Dedifferentiated amniotic fluid mesenchymal stem cell (primary cell): ENCODE data around the gene OGG1.

ENCODE experiments used
- DNase-seq: peaks from one replicate; pipeline ENCODE4 v3.0.0-alpha.2; 2016; ENCODE audit errors: extremely low spot score

Gene OGG1

DNA sequence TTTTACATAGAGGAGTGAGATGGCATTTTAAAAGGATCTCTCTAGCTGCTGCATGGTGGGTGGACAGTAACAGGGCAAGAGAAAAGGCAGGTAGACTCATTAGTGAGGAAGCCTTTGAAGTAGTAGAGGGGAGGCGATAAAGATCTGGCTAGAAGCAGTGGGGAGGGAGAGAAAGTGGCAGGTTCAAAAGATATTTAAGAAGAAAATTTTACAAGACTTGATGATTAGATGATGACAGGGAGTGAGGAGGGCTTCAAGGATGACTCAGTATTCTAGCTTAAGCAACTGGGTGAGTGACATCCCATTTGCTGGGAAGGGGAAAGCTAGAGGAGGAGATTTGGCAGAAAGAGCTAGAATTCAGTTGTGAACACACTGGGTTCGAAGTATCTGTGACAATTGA lies 22.0 kb upstream of the OGG1 start:
- DNase-seq = no peak

DNA sequence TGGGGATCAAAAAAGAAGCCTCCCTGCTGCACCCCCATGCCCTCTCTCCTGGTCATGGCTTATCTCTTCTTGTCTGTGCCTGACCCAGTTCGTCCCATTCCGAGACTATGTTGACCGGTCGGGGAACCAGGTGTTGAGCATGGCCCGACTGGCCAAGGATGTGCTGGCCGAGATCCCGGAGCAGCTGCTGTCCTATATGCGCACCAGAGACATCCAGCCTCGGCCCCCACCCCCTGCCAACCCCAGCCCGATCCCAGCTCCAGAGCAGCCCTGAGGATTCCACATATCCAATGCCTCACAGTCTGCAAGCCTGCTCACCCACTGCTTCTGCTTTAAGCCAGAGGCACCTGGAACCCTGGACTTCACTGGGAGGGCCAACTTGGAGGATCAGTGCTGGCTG lies 20.3 kb upstream of the OGG1 start:
- no peak for DNase-seq

DNA sequence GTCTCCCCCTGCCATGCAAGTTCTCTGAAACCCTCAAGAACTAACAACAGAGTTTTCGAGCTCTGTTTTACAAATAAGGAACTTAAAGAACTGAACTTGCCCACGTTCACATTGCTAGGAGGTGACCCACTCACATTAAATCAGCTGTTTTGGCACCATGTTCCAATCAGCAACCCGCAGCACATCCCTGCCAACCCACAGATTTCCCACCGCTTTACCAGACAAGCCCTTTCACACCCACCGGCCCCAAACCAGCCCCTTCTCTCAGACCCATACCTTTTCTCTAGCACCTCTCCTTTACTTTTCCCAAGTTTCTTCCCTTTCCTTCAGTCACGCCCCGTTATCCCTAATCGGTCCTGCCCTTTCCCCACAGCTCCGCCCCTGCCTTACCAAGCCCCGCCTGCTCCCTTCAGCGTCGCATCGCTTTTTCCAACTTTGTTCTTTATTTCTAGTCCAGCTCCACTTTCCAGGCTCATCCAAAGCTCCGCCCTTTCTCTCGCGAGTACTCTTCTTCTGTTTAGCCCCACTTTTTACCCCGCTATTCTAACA lies 19.0 kb upstream of the OGG1 start:
- peak; percentile 41 for DNase-seq

DNA sequence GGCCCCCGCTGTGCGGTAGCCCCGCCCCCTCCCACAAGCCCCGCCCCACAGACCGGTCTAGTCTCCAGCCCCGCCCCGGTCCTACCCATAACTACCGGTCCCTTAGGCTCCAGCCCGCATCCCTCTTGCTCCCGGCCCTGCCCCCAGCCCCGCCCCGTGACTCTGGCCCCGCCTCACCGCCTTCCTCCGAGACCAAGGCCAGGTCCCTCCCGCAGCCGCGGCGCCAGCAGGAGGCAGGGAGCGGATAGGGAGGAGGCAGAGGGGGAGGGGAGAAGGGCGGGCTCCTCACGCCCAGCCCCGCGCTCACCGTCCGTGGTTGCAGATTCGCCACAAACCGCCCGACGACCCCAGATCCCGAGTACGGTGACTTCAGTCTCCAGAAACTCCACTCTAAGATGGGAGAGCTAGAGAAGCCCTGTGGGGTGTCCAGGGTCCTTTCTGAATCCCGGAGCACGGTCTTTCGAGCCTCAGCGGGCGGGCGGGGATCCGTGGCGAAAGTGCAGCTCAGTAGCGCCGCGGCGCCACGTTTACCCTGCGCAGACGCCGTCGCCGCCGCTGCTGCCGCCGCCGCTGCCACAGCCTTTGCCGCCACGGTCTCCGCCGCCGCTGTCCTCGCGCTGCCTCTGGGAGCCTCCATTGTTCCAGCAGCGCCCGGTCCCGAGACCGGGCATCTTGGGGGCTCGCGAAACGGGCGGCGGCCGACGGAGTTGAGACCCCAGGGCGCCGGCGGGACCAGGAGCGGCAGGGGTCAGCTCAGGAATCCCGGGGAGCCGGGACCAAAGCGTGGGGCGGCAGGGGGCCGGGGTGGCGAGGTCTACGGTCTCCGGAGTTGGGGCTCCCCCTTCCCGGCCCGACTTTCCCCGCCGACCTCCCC lies 18.3 kb upstream of the OGG1 start, which contains the start of gene BRPF1:
Gene BRPF1 (plus strand): TSS at position 530 of the 874 bp plus-strand sequence. CDS start 2,406 bp downstream, outside the sequence.
- DNase-seq = peak; percentile 99

DNA sequence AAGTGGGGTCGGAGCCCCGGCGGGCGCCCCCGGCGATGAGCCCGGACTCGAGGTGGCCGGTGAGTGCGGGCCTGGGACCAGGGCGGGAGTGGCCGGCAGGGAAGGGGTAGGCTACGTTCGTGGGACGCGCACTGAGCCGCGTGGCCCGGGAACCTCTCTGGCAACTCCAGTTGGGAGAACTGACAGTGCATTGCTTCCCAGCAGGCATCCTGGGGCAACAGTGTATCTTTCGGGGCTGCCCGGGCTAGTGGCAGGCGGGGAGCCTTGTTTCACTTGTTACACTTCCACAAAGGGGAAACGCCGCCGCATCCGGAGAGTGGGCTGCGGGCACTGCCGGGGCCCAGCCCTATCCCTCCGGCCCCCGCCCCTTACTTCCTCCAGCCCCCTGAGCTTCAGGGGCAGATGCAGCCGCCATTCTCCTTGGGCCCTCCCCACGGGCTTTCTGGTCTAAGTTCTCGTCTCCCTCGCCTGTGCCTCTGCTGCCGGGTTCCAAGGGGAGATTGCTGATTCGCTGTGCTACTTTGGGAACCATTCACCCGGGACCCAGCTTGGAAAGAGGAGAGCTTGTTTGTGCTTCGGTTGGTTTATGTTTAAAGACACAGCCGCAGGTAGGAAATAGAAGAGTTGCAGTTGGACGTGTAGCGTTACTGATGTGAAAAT lies 17.5 kb upstream of the OGG1 start:
- no peak for DNase-seq

DNA sequence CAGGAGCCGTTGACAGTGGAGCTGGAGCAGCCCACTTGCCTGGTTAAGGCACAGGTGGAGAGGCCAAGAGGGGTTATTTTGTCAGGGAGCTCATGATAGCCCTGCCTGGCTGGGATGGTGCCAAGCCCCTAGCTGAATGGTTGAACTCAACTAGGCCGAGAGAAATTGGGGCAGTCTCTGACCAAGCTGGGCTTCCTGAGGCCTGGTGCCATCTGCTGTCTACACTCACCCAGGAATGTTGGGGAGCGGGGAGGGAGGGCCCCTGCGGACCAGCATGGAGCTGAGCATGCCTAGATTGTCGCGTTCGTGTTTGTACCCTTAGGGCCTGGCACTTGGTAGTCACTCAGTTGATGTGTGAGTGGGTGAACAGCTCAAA lies 17.0 kb upstream of the OGG1 start:
- peak; percentile 22 for DNase-seq

DNA sequence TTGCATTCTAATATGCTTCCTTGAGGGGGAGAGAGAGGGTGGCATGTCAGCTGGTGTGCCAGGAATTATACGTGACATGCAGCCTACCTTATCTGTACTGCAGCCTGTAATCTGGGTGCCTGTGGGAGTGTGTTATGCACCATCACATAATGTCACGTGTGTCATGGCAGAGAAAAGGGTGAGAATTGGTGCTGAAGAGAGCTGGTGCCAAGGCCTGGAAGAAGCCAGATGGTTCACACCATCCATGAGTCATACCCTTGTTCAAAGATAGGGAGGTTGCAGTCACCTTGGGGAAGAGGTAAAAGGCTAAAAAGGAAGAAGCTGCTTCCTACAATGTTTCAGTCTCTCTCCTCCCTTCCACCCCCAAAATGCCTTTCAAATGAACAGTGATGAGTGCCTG lies 12.9 kb upstream of the OGG1 start:
- no peak for DNase-seq

DNA sequence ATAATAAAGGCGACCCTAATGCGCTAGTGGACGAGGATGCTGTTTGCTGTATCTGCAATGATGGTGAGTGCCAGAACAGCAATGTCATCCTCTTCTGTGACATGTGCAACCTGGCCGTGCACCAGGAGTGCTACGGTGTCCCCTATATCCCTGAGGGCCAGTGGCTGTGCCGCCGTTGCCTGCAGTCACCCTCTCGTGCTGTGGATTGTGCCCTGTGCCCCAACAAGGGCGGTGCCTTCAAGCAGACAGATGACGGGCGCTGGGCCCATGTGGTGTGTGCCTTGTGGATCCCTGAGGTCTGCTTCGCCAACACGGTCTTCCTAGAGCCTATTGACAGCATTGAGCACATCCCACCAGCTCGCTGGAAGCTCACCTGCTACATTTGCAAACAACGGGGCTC lies 10.6 kb upstream of the OGG1 start:
- DNase-seq = no peak

DNA sequence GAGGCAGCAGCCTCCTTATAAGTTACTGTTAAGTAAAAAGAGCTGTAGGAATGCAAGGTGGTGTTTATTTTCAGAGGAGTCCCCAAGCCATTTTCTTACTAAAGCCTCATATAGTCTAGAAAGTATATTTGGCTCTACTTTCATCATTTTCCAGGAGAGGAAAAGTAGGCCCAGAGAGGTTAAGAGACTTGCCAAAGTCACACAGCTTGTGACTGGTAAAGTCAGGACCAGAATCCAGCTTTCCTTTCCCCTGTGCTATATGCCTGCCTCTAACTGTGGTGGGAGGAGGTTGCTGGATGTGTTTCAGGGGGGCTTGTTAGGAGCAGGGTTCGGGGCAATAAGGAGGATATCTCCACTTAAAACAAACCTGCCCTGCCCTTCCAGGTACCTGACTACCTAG lies 7.2 kb upstream of the OGG1 start:
- no peak for DNase-seq

DNA sequence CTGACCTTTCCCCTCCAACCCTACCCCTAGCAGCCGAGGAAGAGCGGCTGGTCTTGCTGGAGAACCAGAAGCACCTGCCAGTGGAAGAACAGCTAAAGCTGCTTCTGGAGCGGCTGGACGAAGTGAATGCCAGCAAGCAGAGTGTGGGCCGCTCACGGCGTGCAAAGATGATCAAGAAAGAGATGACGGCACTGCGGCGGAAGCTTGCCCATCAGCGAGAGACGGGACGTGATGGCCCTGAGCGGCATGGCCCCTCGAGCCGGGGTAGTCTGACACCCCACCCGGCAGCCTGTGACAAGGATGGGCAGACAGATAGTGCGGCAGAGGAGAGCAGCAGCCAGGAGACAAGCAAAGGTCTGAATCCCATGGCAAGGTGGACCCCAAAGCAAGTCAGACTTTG lies 6.2 kb upstream of the OGG1 start:
- no peak for DNase-seq

DNA sequence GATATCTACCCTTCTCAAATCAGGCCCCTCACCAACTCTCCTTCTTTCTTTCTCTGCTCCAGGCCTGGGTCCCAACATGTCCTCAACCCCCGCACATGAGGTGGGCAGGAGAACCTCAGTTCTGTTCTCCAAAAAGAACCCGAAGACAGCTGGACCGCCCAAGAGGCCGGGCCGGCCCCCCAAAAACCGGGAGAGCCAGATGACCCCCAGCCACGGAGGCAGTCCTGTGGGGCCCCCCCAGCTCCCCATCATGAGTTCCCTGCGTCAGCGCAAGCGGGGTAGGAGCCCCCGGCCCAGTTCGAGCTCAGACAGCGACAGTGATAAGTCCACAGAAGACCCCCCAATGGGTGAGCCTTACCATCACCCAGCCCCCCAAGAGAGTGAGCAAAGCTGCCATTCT lies 5.6 kb upstream of the OGG1 start:
- no peak for DNase-seq

DNA sequence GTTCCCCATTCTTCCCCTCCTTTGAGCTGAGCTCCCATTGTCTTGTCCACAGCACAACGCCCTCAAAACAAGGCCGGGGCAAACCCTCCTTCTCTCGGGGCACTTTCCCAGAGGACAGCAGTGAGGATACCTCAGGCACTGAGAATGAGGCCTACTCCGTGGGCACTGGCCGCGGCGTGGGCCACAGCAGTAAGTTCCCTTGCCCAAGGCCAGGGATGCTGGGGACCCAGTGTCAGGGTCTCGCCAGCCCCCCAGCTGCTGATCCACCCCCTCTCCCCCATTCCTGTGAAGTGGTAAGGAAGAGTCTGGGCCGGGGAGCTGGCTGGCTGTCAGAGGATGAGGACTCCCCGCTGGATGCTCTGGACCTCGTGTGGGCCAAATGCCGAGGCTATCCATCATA lies 4.2 kb upstream of the OGG1 start:
- no peak for DNase-seq

DNA sequence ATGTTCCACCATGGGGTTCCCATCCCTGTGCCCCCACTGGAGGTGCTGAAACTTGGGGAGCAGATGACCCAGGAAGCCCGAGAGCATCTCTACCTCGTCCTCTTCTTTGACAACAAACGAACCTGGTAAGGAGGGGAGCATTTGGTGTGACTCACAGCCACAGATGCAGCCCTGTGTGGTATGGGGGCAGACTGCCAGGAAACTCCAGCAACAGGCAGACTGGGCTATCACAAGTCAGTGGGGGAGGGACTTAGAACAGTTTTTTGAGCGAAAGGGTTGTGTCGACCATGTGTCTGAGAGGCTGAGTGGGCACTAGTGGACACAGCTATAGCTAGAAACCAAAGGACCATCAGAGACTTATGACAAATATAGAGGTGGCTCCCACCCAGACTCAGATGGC lies 3.4 kb upstream of the OGG1 start:
- no peak for DNase-seq

DNA sequence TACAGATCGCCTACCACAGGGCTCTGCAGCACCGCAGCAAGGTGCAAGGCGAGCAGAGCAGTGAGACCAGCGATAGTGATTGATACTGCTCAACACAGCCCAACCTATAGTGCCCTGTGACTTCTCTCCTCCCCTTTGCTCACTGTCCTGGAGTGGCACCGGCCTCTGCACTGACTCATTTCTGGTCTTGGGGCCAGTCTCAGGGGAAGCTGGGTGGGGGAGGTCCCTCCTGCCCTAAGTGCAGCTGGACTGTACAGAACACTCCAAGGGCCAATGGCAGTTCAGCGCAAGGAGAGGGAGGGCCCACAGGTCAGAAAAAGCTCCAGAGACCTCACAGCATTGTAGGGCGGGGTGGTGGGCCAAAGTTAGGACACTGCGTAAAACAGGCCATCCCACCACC lies 2.5 kb upstream of the OGG1 start:
- no peak for DNase-seq

DNA sequence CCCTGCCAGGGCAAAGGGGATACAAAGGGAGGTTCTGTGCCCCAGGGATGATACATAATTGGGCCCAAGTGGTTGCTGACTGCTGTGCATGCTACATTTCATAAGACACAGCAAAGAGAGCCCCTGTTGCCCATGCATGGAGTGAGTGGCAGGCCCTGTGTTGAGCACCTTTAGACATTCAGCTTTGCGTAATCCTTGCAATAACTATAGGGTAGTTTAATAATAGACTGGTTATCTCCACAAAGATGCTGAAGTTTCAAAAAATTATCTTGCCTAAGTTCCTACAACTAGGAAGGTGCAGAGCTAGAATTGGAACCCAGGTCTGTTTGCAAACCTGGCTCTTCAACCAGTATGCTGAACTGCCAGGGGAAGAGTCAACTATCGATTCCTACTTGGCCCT lies 1.7 kb upstream of the OGG1 start:
- no peak for DNase-seq

DNA sequence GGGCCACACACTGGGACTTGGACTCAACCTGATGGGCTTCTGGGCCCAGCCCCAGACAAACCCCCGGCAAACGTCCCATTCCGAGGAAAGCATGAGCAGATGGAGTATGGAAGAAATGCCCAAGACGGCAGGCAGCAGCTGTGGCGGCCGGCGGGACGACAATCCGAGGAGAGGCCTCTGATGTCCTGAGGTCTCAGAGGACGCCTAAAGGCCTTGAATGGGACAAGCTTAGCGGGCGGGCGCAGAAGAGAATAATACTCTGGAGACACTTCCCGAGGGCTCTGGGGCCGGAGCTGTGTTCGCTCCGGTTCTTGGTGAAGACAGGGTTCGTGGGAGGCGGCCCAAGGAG lies 482 bp upstream of the OGG1 start:
- no peak for DNase-seq

DNA sequence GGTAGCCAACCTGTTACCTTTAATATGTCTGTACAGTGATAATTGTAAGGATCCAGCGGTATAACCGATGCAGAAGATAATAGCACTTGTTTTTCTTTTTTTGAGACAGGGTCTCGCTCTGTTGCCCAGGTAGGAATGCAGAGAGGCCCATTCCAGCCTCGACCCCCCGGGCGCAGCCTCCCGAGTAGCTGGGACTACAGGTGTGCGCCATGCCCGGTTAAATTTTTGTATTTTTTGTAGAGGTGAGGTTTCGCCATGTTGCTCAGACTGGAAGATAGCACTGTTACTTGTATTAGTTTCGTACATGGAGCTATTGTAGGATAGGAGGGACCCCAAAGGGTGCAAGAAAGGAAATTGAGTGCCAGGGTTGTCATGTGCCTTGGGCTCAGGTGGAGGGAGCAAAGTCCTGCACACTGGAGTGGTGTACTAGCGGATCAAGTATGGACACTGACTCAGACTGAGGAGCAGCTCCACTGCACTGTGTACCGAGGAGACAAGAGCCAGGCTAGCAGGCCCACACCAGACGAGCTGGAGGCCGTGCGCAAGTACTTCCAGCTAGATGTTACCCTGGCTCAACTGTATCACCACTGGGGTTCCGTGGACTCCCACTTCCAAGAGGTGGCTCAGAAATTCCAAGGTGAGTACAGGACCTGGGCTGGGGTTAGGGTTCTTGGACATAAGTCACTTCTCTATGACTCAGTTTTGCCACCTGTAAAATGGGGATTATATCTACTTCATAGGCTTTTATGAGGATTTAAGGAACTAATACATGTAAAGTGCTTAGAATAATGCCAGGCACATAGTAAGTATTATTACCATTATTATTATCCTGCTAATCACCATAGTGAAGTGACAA lies 1.0 kb downstream of the OGG1 start:
- no peak for DNase-seq

DNA sequence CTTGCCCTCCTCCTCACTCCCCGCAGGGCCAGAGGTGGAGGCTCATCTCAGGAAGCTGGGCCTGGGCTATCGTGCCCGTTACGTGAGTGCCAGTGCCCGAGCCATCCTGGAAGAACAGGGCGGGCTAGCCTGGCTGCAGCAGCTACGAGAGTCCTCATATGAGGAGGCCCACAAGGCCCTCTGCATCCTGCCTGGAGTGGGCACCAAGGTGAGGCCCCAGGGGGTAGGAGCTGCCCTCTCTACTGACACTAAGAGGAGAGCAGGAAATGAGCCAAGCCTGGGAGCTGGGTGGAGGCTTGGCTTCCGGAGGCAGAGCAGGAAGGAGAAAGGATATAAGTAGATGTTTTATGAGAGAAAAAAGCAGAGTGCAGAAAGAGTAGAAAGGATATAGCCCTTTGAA lies 4.9 kb downstream of the OGG1 start:
- DNase-seq = no peak

DNA sequence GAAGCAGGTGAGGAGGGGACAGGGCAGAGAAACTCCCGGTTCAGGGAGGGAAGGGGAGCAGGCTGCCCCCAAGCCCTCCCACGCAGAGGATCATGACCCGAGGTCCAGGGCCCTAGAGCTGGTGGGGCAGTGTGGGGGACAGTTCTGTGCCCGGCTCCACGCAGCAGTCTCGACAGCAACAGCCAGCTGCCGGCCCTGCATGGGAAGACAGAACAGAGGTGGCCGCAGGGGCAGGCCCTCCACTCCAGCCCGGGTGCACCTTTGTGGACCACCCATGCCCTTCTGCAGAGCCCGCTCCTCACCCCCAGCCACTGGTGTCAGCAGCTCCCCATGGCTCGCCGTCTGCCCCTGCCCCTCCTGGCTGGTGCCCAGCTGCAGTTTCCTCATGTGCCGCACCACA lies 7.7 kb downstream of the OGG1 start:
- no peak for DNase-seq

DNA sequence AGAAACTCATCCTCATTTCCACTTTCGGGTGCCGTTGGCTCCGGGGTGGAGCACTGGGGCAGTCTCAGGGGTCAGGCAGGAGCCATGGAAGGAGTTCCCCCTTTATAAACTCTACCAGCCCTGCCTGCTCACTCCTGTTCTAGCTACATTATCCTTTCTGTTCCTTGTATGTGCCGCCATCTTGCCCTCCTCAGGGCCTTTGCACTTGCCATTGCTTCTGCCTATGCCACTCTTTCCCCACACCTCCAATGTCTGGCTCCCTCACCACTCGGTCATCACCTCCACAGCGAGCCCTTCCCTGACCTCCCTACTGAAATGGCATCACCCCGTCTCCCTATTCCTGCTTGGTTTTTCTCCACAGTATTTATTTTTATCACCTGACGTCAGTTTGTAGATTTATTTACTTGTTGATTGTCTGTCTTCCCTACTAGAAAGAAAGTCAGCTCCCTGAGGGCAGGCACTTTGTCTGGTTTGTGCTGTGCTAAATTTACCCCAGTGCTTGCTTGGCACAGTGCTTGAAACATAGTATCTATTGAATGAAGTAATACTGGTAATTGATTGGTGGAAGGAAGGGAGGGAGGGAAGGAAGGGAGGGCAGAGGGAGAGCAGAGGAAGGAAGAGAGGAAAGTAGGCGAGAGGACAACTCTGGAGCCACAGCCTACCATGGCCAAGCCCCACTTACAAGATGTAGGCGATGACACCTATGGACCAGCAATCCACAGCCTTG lies 11.2 kb downstream of the OGG1 start:
- no peak for DNase-seq

DNA sequence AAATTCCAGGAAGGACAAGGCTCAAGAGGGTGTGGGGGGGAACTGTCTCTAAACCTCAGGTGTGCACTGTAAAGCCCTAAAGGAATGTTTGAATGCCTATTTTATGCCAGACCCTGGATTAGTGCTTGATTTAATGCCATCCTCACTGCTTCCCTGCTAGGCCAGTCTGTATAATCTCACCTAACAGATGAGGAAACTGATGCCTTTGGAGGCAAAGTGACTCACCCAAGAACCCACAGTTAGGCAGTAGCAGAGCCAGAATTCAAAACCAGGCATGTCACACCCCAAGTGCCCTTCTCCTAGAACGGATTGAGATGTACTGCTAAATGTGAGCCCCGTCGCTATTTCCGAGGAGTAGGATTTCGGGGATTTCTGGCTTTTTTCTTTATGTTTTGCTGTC lies 12.2 kb downstream of the OGG1 start:
- DNase-seq = no peak

DNA sequence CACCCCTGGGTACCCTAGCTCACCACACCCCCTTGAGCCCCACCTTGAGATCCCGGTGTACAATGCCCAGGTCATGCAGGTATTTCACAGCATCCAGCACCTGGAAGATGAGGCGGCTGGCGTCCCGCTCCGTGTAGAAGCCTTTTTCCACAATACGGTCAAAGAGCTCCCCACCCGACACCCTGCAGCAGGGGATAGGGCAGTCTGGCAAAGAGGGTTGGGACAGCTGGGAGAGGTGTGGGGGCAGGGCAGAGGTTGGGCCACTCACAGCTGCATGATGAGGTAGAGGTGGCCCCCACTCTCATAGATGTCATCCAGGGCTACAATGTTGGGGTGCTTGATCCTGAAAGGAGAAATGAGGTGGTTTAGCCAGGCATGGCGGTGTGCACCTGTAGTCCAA lies 13.1 kb downstream of the OGG1 start:
- DNase-seq = no peak
